HG02870 (cell line): ENCODE data around the gene FXYD2.
"Not testable (repeated sequence)": the region's sequence is repeated elsewhere in the genome, so short reads cannot be mapped to it uniquely, and the experiment has no call there.

Experiments
- ATAC-seq: cut with Tn5 transposase; IDR thresholded peaks from one replicate; pipeline ENCODE4 v1.9.1; 2021; ENCODE audit warnings: mild to moderate bottlenecking, moderate library complexity; ENCODE audit not compliant: unreplicated experiment

FXYD2 gene

DNA sequence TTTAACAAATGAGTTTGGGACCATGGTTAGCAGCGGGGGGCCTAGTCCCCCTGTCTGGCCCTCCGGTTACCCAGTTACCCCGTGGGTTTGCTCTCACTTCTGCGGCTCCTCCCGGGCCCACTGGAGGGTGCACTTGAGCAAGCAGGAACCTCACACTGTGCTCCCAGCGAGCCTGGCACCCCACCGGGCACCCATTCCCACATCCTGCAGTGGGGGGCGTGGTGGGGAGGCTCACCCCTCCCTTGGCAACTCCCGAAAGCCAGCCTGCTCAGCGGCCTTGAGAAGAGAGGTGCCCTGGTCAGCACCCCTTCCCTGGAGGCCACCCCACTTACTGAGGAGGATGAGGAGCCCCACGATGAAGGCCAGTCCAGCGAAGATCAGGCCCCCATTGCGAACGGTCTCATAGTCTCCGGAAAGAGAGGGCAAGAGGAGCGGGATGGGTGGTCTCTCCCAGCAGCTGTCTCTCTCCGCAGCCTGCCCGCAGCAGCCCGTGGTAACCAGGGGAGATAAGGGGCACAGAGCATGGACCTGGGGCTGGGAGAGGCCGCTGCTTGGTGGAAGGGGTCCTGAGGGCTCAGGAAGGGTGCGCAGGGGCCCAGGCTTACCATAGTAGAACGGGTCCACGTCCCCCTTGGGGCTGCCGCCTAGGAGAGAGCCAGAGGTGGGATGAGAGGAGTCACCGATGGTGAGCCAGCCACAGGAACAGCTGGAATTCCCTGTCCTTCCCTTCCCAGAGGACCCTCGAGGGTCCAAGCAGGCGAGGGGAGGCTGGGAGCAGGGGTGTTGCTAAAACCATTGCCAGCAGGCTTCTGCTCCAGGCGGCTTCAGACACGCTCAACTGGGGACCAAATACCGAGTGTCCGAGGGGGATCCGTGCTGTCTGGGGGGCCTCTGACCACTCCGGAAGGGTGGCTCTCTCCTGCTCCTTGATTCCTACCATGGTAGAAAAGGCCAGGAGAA, 2.2 kb downstream of the FXYD2 start:
- no peak for ATAC-seq

DNA sequence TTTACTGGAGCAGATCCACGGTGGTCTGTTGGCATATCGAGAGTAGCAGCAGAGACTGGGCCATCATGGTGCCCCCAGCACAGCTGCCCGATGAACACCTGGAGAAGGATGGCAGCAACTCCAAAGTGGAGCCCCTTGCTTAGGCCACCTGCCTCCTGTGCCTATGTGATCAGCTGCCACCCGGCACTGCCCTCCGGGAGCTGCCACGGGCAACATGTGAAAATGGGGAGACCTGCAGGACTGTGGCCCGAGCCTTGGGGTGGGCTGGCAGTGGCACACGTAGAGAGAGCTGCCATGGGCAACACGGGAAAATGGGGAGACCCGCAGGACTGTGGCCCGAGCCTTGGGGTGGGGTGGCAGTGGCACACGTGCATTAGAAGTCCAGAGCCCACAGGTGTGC, 3.1 kb downstream of the FXYD2 start:
- no peak for ATAC-seq

DNA sequence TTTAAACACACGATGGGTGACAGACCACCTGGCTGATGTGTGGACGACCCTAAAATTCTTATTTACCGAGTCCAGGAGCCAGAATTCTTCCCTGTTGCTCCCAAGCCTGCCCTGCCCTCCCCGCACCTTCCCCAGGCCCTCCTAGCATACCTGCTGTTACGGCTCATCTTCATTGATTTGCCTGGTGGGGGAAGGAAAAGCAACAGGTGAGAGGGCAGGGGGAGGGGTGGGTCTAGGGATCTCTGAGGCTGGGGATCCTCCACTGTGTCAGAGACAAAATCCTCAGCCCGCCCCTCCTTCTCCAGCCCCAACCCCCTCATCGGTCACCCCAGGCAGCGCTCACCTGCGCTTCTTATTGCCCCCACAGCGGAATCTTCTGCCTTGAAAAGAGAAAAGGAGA, 4.0 kb downstream of the FXYD2 start:
- no peak for ATAC-seq

- no peak for ATAC-seq
Observed at GRCh38 chr11:117820071-117820470, 4.5 kb downstream of the FXYD2 start.

- no peak for ATAC-seq
Observed at GRCh38 chr11:117819096-117820040, 5.2 kb downstream of the FXYD2 start.

GRCh38 chr11:117818041-117818873, 6.3 kb downstream of the FXYD2 start:
- peak; percentile 24 for ATAC-seq

GRCh38 chr11:117817368-117818040, 7.0 kb downstream of the FXYD2 start:
- ATAC-seq = peak; percentile 23

- no peak for ATAC-seq
Observed at GRCh38 chr11:117816846-117817367, 7.6 kb downstream of the FXYD2 start.

GRCh38 chr11:117816151-117816741, 8.3 kb downstream of the FXYD2 start:
- no peak for ATAC-seq

- ATAC-seq = peak; percentile 48
Observed at GRCh38 chr11:117815262-117815803, 9.2 kb downstream of the FXYD2 start.

DNA sequence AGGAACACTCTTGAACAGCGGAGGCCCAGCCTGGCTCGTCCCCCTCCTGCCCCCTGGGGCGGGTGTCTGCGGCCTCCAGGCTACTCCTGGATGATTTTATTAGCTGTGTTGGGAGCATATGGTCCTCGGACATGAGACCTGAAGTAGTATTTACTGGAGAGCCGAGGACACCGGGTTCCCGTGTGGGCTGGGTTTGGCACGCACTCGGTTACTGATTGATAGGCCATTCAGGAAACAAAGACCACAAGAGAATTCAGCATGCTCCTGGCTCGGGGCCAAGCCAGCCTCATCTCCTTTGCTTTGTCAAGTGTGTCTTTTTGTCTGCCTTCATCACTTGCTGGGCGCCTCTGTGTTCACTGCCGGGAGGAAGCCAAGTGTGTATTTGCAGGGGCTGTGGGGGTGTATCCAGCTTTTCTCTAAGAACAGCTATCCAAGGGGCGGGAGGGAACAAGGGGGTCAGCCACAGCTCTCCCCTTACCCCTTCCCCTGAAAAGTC, 9.7 kb downstream of the FXYD2 start:
- ATAC-seq = peak; percentile 32

DNA sequence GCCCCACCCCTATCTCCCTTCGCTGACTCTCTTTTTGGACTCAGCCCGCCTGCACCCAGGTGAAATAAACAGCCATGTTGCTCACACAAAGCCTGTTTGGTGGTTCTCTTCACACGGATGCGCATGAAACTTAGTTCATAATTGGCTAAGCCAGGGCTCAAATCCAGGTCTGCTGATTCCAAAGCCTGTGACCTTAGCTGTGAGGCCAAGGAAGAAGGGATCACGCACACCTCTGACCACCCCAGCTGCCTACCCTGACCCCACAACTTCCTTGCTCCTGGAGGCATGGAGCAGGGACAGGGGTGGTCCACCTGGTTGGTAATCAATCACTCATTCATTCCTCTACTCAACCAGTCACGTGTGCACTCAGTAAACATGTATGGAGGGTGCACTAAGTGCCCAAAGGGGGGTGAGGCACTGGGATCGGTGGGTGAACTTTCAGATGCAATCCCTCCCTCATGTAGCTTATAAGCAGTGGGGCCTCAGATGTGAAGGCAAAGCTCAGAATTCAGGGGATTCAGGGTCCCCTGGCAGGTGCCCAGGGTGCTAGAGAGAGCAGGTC, 10.3 kb downstream of the FXYD2 start:
- no peak for ATAC-seq

DNA sequence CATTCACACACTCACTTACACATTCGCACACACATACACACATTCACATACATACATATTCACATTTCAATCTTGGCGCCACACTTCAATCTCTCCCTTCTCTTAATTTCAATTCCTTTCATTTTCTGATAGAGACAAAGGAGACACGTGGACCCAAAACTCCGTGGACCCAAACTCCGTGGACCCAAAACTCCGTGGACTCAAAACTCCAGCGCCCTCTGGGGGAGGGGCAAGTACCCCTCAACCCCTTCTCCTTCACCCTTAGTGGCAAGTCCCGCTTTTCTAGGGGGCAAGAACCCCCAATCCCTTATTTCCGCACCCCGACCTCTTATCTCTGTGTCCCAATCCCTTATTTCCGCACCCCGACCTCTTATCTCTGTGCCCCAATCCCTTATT, 14.5 kb downstream of the FXYD2 start:
- not testable (repeated sequence) for ATAC-seq

- peak; percentile 57 for ATAC-seq
Observed at GRCh38 chr11:117809236-117810055, 15.1 kb downstream of the FXYD2 start.

GRCh38 chr11:117808784-117809183, 15.8 kb downstream of the FXYD2 start:
- ATAC-seq = no peak

DNA sequence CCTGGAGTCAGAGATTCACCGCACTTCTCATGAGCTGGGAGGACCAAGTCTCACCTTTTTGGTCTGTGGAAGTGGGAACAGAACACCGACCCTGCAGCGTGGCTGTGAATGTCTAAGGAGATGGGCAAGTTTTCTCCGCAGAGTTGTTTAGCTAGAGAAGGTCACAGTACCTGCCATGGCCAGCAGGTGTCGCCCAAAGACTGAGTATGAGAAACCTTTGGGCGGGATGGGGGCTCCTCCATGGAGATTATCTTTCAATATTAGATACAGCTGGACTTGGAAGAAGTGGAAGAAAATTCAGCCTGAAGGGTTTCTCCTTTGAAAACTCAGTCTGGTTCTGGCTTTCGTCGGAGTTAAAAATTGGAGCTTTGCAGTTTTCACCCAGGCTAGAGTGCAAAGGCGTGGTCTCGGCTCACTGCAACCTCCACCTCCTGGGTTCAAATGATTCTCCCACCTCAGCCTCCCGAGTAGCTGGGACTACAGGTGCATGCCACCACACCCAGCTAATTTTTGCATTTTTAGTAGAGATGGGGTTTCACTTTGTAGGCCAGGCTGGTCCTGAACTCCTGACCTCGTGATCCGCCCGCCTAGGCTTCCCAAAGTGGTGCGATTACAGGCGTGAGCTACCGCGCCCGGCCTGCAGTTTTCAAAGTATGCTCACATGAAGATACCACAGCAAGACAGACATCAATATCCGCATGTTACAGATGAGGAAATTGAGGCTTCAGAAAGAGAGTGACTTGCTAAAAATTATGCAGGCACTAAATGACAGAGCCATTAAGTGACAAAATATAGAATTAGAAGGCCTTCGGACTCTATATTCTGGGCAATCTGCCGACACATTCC, 16.8 kb downstream of the FXYD2 start:
- no peak for ATAC-seq

DNA sequence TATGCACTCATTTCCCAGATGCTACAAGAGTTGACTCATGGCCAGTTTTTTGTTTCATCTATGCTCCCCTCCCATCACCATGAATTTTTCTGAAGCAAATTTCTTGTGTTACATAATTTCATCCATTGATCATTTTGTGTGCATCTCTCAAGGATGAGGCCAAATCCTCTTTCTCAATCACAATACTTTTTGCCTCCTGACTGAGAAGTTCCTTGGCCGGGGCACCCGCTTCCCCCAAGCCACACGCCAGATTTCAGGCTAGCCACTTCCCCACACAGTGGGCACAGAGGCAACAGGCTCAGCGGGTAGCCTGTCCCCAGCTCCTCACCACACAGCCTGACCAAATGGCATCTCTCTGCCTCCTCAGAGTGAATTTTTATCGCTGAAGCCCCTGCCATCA, 17.7 kb downstream of the FXYD2 start:
- ATAC-seq = no peak
